Cardiac septum (tissue), 1 donor: ENCODE results near the gene SPEG. TPM values are rescaled to one million over a fixed set of nuclear protein-coding genes. Genes with fewer than 3 reads are reported as not detected.

Source experiments
- DNase-seq: peaks from one replicate; pipeline ENCODE4 v3.0.0-alpha.2; 2020; ENCODE audit warnings: low spot score
- intact Hi-C: fragments of 100-400 bp; cut with DNase I; formaldehyde crosslinking; loops from one replicate; pipeline ENCODE4 v1.14.0; 2022
- total RNA-seq: library from RNA; stranded (reverse); fragmentation: NEBNext Ultra II Directional; extraction: Animal tissue kit (Norgen Biotek cat#: 25700); gene quantifications from one replicate; pipeline ENCODE4 v1.2.1, GENCODE V29; 2021
- donor health status: DM: no; HTN: no; CAD: no.

SPEG gene
- total RNA-seq, 1 donor from 2014 or later = 199 TPM

DNA sequence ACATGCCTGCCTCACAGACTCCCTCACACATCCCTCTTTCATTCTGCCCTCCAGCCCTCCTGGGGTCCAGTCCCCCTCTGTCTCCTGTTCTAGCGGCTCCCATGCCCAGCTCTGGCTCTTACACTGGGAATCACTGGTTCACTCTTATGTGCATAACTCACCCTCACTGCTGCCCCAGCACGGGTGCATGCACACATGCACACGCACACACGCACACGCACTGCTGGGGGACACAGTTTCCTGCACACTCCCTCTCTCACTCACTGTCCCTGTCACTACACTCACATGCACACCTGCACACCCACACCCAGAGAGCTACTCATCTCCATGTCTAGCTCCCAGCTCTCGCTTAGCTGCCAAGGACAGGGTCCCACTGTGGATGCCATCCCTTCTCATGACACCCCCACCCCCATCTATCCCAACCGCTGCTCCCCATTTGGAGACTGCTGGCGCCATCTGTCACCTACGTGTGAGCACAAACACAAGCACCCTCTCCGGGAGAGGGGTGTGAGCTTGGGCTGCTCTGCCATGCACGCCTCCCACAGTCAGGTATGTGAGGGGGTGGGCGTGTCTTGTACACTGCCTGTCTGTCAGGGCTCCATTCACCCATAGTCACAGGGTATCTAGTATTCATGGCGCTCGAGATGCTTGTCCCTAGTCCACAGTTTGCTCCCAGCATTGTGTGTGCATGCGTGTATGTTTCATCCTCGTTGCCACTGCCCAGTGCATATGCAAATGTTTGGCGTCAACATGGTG, 81.4 kb downstream of the SPEG start:
- DNase-seq = no peak
- intact Hi-C loops = no loop called here

DNA sequence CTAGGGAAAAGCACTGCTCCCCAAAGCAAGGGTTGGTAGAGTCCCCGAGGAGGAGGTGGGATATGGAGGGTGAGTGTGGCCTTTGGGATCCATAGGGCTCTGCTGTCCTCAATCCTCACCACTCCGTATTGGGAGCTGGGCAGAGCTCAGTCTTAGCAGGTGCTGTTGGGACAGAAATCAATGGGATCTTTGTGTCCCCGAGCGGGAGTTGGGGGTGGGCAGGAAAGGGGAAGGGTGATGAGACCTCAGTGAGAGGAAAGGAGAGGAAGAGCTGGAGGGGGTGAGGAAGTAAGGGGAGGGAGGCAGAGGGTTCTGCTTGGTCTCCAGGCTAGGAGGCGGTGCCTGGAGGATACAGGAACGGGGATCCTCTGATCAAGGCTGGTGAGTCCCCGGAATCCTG, 82.2 kb downstream of the SPEG start:
- intact Hi-C loops = no loop called here
- no peak for DNase-seq

DNA sequence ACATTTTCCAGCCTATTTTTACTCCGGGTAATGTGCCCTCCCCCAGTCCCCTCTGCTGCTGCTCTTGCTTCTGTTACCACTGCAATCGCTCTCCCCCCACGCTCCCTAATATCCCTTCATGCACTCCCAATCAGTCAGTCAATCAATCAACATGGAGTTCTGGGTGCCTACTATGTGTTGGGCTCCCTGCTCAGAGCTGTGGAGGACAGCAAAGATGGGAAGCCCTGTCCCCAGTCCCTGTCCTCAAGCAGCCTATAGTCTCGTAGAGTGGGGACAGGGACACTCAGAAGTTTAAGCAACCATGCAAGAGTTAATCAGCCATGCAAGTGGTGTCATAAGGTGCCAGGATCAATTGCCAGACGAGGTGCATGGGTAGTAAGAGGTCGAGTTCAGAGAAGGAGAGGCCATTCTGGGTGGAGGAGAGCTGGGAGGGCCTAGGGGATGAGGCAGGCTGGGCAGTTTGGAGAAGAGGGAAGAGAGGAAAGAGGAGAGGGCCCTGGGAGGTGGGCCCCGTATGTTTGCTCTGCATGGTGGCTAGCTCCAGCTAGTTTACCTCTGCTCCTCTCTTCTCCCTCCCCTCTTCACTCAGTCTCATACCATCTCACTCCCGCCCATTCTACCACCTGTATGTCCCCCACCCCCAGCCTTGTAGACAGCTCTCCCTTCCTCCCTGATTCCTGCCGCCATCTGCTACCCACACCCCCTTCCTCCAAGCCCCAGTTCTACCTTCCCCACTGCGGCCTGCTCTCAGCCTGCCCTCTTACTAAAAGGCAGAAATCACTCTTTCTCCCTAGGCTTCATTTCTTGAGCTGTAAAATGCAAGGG, 83.5 kb downstream of the SPEG start:
- no peak for DNase-seq
- intact Hi-C loops = no loop called here

DNA sequence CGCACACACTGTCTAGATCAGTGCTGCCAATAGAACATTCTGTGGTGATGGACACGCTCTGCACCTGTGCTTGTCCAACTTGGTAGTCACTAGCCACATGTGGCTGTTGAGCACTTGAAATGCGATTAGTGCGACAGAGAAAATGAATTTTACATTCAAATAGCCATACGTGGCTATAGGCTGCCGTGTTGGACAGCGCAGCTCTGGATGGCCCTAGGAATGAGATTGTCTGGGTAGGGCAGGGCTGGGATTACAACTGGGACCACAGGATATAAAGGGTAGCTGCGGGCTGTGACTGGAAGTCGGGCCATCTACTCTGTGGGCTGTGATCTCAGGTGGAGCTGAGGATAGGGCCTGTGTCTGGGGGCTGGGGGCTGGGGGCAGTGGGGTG, 84.9 kb downstream of the SPEG start:
- intact Hi-C loops = no loop called here
- no peak for DNase-seq

DNA sequence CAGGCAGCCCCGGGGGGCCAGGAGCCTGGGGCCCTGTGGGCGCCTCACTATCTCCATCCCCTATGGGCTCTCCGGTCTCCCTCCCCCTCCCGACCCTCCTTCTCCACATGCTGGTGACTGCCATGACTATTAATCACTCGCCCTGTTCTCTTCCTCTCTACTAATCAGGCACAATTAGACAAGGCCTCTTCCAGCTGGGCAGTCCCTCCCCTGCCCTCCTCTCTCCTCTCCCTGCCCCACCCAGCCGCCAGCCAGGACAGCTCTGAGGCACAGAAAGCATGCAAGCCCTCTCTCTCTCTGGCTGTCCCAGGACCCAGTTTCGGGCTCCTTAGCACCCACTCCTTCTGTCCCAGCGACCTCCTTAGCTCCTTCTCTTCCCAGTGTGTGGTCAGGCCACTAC, 85.4 kb downstream of the SPEG start:
- intact Hi-C loops = loop anchor here (2.0 kb wide), 2 partner anchors 61 to 117 kb away; no protein-coding TSS in a partner anchor

GRCh38 chr2:219521066-219521880, 86.6 kb downstream of the SPEG start:
- intact Hi-C loops = loop anchor here (2.0 kb wide), 2 partner anchors 62 to 118 kb away; no protein-coding TSS in a partner anchor
- DNase-seq = no peak

More for the DNA sequence above, 85.4 kb downstream of the SPEG start:
- no peak for DNase-seq

DNA sequence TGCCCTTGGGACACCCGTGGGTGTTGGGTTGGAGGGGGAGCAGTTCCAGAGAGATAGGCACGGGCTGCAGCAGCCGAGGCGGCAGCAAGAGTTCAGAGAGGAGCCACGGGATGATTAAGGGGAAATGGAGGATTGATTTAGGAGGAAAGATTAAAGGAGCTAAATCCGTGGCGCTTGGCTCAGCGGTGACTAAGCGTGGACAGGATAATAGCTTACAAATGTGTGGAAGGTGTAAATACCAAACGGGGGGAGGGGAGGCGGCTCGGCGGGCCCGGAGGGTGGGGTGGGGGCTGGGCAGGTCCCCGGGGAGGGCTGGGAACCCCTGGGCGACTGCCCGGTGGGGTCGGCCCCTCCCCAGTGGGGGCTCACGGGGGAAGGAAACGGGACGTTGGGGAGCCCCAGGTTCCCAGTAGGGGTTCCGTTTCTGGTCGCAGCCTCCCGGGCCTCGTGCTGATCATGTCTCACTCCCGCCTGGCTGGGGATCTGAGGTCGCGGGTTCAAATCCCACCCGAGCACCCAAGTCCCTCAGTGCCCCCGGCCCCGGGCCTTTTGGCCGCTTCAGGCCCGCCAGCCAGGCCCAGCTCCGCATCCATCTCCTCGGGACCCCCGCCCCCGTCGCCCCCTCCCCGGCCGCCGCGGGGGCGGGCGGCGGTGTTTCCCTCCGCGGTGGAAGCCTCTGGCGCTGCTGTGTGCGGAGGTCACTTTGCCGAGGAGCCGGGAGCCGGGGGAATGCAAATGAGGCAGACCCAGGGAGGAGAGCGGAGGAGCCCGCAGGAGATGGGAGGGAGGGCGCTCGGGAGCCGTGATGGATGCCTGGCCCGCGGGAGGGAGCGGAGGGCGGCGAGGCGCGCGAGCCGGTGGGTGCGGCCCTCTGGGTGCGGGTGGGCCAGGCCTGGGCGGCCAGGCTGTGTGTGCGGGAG, 87.7 kb downstream of the SPEG start:
- DNase-seq = no peak
- intact Hi-C loops = no loop called here

- no peak for DNase-seq
- intact Hi-C loops = no loop called here
These were observed 88.5 kb downstream of the SPEG start for GRCh38 chr2:219523031-219523671.

DNA sequence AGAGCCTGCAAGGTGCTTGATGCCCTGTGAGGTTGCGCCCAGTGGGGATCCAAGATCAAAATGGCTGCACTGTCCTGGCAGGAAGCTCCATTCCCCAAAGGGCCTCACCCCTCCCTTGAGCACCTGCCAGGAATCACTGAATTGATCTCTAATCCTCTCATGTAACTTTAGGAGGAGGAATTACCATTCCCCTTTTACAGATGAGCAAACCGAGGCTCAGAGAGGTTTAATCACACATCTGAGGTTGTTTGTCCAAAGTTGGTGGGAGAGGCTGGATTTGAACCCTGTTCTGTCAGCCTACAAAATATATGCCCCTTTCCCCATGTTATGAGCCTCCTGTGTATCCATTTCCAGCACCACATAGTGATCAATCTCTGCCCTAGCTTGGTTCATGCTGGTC, 90.2 kb downstream of the SPEG start:
- intact Hi-C loops = loop anchor here (5.0 kb wide), 1 partner anchor 48 kb away; no protein-coding TSS in a partner anchor
- no peak for DNase-seq

GRCh38 chr2:219525533-219526232, 91.0 kb downstream of the SPEG start:
- intact Hi-C loops = loop anchor here (5.0 kb wide), 1 partner anchor 48 kb away; no protein-coding TSS in a partner anchor
- no peak for DNase-seq

DNA sequence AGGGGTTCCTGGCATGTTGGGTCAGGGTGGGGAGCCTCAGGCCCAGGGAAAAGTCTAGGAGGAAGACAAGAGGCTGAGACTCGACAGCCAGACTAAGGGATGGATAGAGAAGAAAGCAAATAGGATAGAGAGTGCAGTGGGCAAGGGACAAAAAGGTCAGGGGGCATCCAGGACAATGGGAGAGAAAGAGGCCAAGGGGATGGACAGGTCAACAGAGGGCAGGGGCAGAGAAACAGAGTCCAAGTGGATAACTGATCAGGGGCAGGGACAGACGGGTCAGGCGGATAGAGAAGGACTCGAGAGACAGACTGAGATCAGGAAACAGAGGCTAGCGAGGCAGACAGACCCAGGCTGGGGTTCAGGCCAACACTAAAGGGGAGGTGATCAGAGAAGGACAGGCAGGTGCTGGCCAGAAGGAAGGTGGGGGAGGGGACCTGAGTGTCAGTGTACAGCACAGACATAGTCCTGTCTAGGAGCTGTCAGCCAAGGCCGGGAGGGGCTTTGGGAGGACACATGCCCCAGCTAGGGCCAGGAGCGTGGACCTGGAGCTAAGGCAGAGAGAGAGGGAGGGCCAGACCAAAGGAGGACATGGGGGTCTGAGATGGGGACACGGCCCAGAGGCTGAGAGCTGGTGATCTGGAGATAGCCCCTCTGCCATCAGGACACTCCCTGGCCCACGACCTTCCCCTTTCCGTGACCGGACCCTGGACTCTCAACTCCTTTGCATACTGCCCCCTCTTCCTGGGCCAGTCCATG, 91.9 kb downstream of the SPEG start:
- no peak for DNase-seq
- intact Hi-C loops = loop anchor here (5.0 kb wide), 1 partner anchor 49 kb away; no protein-coding TSS in a partner anchor

- no peak for DNase-seq
These were observed 92.4 kb downstream of the SPEG start for GRCh38 chr2:219527076-219527394.

DNA sequence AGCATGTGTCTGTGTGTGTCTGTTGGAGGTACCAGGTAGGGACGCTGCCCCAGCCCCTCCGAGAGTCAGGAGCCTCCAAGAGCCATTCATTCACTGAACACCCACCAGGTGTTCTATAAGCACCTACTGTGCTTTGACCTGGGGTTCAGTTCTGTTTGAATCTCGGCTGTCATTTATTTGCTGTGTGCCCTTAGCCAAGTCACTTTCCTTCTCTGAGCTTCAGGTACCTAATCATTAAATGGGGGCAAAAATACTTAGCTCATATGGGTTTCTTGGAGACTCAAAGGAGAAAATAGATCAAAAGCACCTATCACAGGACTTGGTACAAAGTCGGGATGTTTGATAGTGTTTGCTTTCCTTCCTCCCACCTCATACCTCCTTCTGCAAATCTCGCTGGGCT, 92.8 kb downstream of the SPEG start:
- intact Hi-C loops = loop anchor here (5.0 kb wide), 1 partner anchor 50 kb away; no protein-coding TSS in a partner anchor
- no peak for DNase-seq

More at GRCh38 chr2:219527076-219527394, 92.4 kb downstream of the SPEG start:
- intact Hi-C loops = loop anchor here (5.0 kb wide), 1 partner anchor 50 kb away; no protein-coding TSS in a partner anchor

GRCh38 chr2:219530048-219530963, 95.7 kb downstream of the SPEG start:
- intact Hi-C loops = no loop called here
- peak; percentile 95 for DNase-seq

DNA sequence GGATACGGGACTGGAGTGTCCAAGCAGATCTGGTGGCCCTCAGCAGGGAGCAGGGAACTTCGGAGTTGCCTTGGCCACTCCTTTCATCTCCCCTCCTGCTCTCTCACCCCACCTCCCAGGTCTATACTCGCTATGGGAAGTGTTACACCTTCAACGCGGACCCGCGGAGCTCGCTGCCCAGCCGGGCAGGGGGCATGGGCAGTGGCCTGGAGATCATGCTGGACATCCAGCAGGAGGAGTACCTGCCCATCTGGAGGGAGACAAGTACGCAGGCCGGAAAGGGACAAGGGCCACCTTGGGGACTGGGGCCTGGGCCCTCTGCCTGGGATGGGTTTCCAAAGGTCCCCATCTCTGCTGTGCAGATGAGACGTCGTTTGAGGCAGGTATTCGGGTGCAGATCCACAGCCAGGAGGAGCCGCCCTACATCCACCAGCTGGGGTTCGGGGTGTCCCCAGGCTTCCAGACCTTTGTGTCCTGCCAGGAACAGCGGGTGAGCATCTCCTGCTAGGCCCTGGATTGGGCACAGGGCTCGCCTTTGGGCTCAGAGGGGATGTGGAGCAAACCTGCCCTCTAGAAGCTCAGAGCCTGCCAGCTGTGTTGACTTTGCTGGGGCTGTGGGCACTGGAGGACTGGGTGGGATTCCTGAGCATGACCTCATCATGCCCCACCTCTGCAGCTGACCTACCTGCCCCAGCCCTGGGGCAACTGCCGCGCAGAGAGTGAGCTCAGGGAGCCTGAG, 97.2 kb downstream of the SPEG start:
- no peak for DNase-seq
- intact Hi-C loops = no loop called here

- DNase-seq = no peak
- intact Hi-C loops = no loop called here
These were observed 97.7 kb downstream of the SPEG start for GRCh38 chr2:219532378-219532649.
